ENCODE data around the gene ZNF536. TPM values are rescaled to one million over a fixed set of nuclear protein-coding genes. Genes with fewer than 3 reads are reported as not detected.

ZNF536 gene
- total and polyA plus RNA-seq, 9 of the 15 experiments (the other 6 are each of a cell fraction or from before 2014, with no cell fraction given), result not detected

DNA sequence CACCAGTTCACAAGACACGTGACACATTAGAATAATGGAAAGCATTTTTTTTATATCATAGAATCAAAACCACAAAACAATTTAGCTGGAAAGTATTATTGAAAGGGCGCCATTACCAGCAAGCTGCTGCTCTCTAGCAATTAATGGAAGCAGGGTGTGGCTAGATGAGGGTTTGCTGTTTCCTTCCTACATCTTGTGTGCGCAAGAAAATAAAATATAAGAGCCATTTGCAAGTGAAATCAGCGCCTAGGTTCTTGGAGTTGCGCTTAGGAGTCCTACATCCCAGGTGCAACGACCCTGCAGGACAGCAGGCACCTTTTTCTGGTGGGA lies 140.9 kb downstream of the ZNF536 start:
- intact Hi-C loops (cut with micrococcal nuclease), result no loop called here

More for the DNA sequence above, 140.9 kb downstream of the ZNF536 start:
- Histone ChIP-seq H3K9ac (ENCODE audit: insufficient read depth in 1 of 2, low read depth in 2 of 2, low read length in 2 of 2) (no peak overlapping the region), H3K9me3 (replicated peaks; ENCODE audit: control insufficient read depth, insufficient read depth, low read depth, low read length) (no peaks in the 10 kb centered on the region), H2AFZ (ENCODE audit: low read depth, low read length) (no peak overlapping the region), H4K20me1 (replicated peaks; ENCODE audit: control insufficient read depth, insufficient read depth, low read length) (no peaks in the 10 kb centered on the region), H3K27ac (ENCODE audit: extremely low read depth, low read depth, low read length) (no peak overlapping the region), H3K36me3 (ENCODE audit: control insufficient read depth, insufficient read depth, low read length) (no peaks in the 10 kb centered on the region), H3K79me2 (ENCODE audit: control insufficient read depth, insufficient read depth, low read length) (no peaks in the 10 kb centered on the region), H3K27me3 (ENCODE audit: control insufficient read depth in 2 of 2, insufficient read depth in 2 of 2, low read length in 2 of 2) (peaks cover 0 to 10% of the 10 kb centered on the region in 2 experiments; a peak in 1 of 5 replicates), H3K9me1 (ENCODE audit: control insufficient read depth, insufficient read depth, low read length) (no peaks in the 10 kb centered on the region), H3K4me3 (no peak overlapping the region), H3K4me1 (replicated peaks in 1 of 2; ENCODE audit: control insufficient read depth in 2 of 2, insufficient read depth in 2 of 2, low read length in 2 of 2) (no peaks in the 10 kb centered on the region), H3K4me2 (ENCODE audit: insufficient read depth, low read length) (no peak overlapping the region)
- BruUV-seq (replicated peaks), result no TSS peak
- WGBS (ENCODE audit: insufficient coverage, low coverage, missing lambda C conversion rate), result 2% methylated on average over 6 of the region's 6 CpGs
- TF ChIP-seq ETS2 (tag; IDR thresholded peaks at IDR 0.05; ENCODE audit: borderline replicate concordance, poor library complexity, severe bottlenecking), result no peak
- TF ChIP-seq TSHZ1 (CRISPR knock-in tag; IDR thresholded peaks at IDR 0.05), result no peak
- no peak for TF ChIP-seq CHAMP1 (IDR thresholded peaks at IDR 0.05)
- no peak for TF ChIP-seq ZNF75A (CRISPR knock-in tag; IDR thresholded peaks at IDR 0.05)
- TF ChIP-seq, protein P1, sequence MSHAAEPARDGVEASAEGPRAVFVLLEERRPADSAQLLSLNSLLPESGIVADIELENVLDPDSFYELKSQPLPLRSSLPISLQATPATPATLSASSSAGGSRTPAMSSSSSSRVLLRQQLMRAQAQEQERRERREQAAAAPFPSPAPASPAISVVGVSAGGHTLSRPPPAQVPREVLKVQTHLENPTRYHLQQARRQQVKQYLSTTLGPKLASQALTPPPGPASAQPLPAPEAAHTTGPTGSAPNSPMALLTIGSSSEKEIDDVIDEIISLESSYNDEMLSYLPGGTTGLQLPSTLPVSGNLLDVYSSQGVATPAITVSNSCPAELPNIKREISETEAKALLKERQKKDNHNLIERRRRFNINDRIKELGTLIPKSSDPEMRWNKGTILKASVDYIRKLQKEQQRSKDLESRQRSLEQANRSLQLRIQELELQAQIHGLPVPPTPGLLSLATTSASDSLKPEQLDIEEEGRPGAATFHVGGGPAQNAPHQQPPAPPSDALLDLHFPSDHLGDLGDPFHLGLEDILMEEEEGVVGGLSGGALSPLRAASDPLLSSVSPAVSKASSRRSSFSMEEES (CRISPR knock-in tag; IDR thresholded peaks at IDR 0.05), result peak; percentile 44
- DNase-seq (ENCODE audit: extremely low read depth in 1 of 4, low spot score in 3 of 4) (no peak), FAIRE-seq (no peak), ATAC-seq (no peak)
- ChIA-PET POLR2A (interaction anchor here (1.5 kb wide), 1 partner anchor 11 kb away, joined by 4 read pairs; no protein-coding TSS in a partner anchor), CTCF (ENCODE audit: low intra/inter-chr PET ratio) (no interaction called here)
- in situ Hi-C loops (cut with MboI), result no loop called here
